TTC549 (cell line): ENCODE data around the gene PPP1CA.
"Not testable (repeated sequence)": the region's sequence is repeated elsewhere in the genome, so short reads cannot be mapped to it uniquely, and the experiment has no call there.

Experiments
- FAIRE-seq: peaks from 2 replicates; lab custom pipeline; 2012; peaks lifted over from hg19 to GRCh38; lab: Jason Lieb, UNC

PPP1CA gene

GRCh38 chr11:67402192-67402839, 658 bp upstream of the PPP1CA start:
- FAIRE-seq, result not testable (repeated sequence)

- no peak for FAIRE-seq
These were observed 640 bp downstream of the PPP1CA start for GRCh38 chr11:67400942-67401494.

- FAIRE-seq, result no peak
These were observed 1.3 kb downstream of the PPP1CA start for GRCh38 chr11:67400251-67400941.

GRCh38 chr11:67398661-67399563, 2.7 kb downstream of the PPP1CA start:
- FAIRE-seq, result no peak

- no peak for FAIRE-seq
These were observed 3.5 kb downstream of the PPP1CA start for GRCh38 chr11:67397986-67398660.

- FAIRE-seq, result no peak
These were observed 4.1 kb downstream of the PPP1CA start for GRCh38 chr11:67397536-67397935.

- no peak for FAIRE-seq
These were observed 4.9 kb downstream of the PPP1CA start for GRCh38 chr11:67396587-67397389.

- no peak for FAIRE-seq
These were observed 5.4 kb downstream of the PPP1CA start for GRCh38 chr11:67396259-67396581.

- FAIRE-seq, result no peak
These were observed 6.0 kb downstream of the PPP1CA start for GRCh38 chr11:67395555-67396258.

GRCh38 chr11:67393990-67394389, 7.7 kb downstream of the PPP1CA start:
- FAIRE-seq, result no peak

GRCh38 chr11:67393437-67393836, 8.2 kb downstream of the PPP1CA start:
- FAIRE-seq, result no peak

GRCh38 chr11:67392183-67392715, 9.4 kb downstream of the PPP1CA start:
- FAIRE-seq, result no peak

GRCh38 chr11:67391304-67392182, 10.1 kb downstream of the PPP1CA start, which contains the start of gene RAD9A:
Gene RAD9A, plus strand, starts transcription at chr11:67391986. Its CDS starts 59 bp downstream, at chr11:67392045.
- FAIRE-seq, result no peak

GRCh38 chr11:67390947-67391303, 10.7 kb downstream of the PPP1CA start:
- FAIRE-seq, result no peak

- FAIRE-seq, result no peak
These were observed 12.2 kb downstream of the PPP1CA start for GRCh38 chr11:67389477-67389876.

GRCh38 chr11:67387518-67387917, 14.1 kb downstream of the PPP1CA start:
- FAIRE-seq, result no peak

- no peak for FAIRE-seq
These were observed 14.6 kb downstream of the PPP1CA start for GRCh38 chr11:67387069-67387468.

- FAIRE-seq, result no peak
These were observed 16.7 kb downstream of the PPP1CA start for GRCh38 chr11:67384851-67385366.
